ENCODE data around the gene ATRN.

The ATRN gene

DNA sequence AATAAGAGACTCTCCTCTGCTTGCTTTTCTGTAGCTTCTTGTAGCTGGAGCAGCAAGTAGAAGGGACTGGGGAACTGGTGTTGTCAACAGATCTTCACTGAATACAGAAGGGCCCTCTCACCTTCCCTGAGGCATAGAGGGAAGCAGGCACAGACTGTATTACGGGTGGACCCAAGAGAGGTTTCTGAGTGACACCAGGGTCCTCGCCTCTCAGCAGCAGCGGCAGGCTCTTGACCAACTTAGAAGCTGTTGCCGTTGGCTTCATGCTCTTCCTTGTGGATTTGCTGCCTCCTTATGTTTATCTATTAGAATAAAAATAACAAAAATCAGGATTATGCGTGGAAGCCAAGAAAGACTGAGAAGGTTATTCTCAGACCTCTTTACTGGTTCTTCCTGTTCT lies 160.7 kb downstream of the ATRN start:
- no peak for DNase-seq

GRCh38 chr20:3632311-3633004 lies 161.6 kb downstream of the ATRN start:
- no peak for DNase-seq

DNA sequence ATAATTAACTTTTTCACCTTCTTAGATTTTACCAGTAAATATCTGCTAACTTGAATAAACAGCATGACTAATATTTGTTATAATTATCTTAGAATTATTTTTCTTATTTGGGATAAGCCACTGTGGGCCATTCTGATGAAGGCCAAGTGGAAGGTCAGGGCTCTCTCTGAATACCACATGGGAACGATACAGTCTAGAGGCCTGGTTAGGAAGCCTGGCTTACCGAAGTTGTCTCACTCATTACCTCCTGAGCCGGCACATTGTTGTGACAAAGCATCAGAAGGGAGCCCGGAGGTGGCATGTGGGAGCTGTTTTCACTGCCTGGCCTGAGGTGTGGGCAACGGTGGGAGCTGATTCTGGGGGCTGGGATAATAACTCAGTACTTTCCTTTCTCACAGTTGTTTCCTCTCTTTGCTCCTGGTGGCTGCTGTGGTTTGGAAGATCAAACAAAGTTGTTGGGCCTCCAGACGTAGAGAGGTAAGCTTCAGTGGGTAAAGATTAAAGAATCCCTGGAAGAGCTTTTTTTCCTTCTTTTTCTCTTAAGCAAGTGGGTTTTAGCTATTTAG lies 163.2 kb downstream of the ATRN start:
- no peak for DNase-seq

GRCh38 chr20:3635346-3635745 lies 164.5 kb downstream of the ATRN start:
- no peak for DNase-seq

DNA sequence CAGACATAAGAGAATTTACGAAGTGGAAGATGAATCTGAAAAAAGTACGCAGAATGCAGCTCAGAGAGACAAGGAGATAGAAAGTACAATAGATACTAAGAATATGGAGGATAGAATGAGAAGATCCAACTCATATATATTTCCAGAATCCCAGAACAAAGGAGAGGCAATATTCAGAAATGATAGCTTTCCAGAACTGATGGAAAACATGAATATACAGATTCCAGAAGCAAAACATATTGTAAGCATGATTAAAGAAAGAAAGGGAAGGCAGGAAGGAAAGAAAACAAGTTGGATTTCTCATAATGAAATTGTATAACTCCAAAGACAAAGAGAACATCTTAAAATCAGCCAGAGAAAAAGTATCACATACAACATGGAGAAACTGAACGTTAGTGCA lies 169.4 kb downstream of the ATRN start:
- no peak for DNase-seq

GRCh38 chr20:3645309-3646066 lies 174.7 kb downstream of the ATRN start:
- DNase-seq, result no peak

DNA sequence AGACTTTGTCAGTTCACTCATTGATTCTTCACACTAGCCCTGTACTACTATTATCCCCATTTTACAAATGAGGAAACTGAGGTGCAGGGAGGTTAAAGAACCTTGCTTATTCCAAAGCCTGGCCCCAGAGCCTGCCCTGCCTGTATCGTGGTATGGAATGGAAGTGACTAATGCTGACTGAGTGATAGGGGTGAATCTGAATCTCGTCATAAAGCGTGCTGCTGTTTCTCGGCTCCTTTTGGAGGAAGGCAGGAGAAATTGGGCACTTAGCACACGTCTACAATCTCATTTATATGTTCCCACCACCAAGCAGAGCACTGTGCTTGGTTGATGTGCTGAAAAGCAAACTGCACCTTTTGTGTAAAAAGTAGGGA lies 175.2 kb downstream of the ATRN start:
- no peak for DNase-seq

DNA sequence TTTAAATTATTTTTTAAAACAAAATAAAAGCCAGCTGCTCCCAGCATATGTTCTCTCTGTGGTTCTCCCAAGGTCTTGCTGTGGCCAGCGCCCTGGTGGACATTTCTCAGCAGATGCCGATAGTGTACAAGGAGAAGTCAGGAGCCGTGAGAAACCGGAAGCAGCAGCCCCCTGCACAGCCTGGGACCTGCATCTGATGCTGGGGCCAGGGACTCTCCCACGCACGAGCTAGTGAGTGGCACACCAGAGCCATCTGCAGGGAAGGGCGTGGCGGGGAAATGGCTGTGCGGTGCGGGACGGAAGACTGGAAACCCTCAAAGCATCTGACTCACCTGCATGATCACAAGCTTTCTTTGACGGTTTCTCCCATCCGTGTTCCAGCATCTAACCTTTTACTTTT lies 175.8 kb downstream of the ATRN start:
- DNase-seq, result no peak

GRCh38 chr20:3647473-3647872 lies 176.7 kb downstream of the ATRN start:
- DNase-seq, result no peak

DNA sequence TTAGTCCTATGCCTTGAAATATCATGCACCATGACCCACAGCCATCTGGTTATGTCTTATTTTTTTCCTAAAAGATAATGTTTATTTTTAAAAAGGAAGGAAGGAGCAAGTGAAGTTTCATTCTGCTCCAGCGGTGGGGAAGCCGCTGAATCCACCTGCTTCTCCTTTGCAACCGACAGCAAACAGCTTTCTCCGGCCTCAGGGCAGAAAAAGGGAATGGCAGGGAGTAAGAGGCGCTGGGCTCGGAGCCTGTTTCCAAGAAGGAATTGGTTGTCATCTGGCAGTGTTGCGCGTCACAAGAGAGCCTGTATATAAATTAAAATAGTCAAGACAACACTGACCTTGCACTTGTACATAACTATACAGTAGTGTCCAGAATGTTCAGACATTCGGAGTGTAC lies 178.1 kb downstream of the ATRN start:
- no peak for DNase-seq

GRCh38 chr20:3651204-3651962 lies 180.6 kb downstream of the ATRN start:
- DNase-seq, result no peak

- no peak for DNase-seq
Observed at GRCh38 chr20:3652221-3652620, 181.4 kb downstream of the ATRN start.

GRCh38 chr20:3652676-3653596 lies 182.1 kb downstream of the ATRN start:
- DNase-seq, result no peak

- no peak for DNase-seq
Observed at GRCh38 chr20:3653921-3654320, 183.1 kb downstream of the ATRN start.

DNA sequence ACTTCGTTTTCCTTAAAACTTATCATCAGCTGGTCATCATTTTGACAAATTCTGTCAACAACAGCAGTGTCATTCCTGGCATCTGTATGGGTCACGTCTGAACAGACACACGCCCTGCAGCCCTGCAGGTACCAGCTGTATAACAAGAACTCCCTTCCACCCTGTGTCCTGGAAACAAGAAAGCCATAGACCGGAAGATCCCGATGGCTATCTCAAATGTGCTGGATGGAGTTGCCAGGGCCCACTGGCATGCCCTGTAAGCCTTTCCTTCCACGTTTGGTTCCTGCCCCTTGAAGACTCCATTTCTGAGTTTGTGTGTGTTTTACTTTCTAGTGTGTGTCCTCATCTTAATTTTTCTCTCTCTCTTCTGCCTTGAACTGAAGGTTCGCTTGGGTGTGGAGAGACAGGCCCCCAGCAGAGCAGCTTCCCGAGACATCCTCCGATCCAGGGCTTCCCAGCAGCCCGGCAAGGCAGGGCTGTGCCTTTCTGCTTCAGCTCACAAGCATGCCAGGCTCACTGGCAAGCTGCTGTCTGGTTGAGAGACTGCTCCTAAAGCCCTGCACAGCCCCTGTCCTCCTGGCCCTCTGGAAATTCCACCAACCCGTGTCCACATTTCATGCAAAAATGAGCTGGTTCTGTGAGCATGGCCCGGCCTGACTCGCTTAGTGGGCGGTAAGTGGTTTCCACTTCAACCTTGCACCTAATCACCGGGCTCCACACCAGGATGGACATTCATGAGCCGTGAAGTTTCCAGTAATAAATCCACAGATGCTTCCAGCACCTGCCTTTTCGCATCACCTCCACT lies 183.7 kb downstream of the ATRN start:
- no peak for DNase-seq

- DNase-seq, result no peak
Observed at GRCh38 chr20:3655131-3655405, 184.2 kb downstream of the ATRN start.

- DNase-seq, result no peak
Observed at GRCh38 chr20:3658019-3658715, 187.3 kb downstream of the ATRN start.

DNA sequence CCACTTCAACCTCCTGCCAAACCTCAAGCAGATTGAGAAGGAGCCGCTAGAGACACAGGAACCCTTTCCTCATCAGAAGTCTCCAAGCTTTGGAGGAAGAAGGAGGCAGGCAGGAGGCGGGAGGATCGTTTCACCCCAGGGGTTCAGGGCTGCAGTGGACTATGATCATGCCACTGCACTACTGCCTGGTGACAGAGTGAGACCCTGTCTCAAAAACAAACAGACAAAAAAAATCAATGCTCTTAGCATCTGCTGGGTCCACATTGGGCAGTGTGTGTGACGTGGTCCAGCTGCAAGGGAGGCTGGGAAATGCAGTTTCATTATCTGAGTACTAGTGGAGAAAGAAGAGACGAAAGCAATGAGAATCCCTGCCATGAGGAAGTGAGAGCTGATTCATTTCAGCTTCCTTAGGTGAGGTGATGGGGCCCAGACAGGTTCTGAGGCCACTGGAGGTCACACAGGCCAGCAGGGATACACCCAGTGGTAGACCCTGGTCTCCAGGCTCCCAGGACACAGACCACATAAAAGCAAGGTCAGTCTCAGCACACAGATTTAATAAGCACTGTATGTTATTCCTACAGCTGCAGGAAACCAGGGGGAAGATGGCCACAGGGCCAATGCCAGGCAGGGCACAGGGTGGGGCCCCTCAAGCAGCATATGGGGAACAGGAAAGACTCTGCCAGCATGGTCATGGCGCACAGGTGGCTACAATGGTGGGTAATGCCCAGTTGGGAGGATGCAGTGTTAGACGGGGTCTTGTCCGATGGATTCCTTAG lies 188.1 kb downstream of the ATRN start:
- DNase-seq, result peak; percentile 12

GRCh38 chr20:3659492-3660261 lies 188.9 kb downstream of the ATRN start:
- DNase-seq, result no peak

All from NCI-H2227 treated with DMSO at 0.1 percent for 48 hours (cell line).